Immature natural killer cell (primary cell): Measurements from ENCODE around the gene ELMO1. TPM values are rescaled to one million over a fixed set of nuclear protein-coding genes. Genes with fewer than 3 reads are reported as not detected.

Source experiments
- DNase-seq, 3 donors: peaks; one replicate each; pipeline ENCODE4 v3.0.0; 2022; ENCODE audit warnings: mixed read lengths in 1 of 3
- H3K27ac Mint-ChIP-seq, 6 donors: one replicate each; pipeline ENCODE4 v1.8.0; 2020; ENCODE audit warnings: mixed read lengths in 6 of 6, mild to moderate bottlenecking in 5 of 6, inconsistent platforms in 4 of 6, moderate library complexity in 3 of 6
- H3K27me3 Mint-ChIP-seq, 3 donors: one replicate each; pipeline ENCODE4 v1.8.0; 2020 to 2021; ENCODE audit warnings: low read depth in 3 of 3, mild to moderate bottlenecking in 3 of 3, mixed read lengths in 3 of 3, moderate library complexity in 3 of 3, inconsistent platforms in 1 of 3
- H3K36me3 Mint-ChIP-seq, 3 donors: one replicate each; pipeline ENCODE4 v1.8.0; 2020; ENCODE audit warnings: mixed read lengths in 3 of 3, inconsistent platforms in 2 of 3, mild to moderate bottlenecking in 2 of 3
- H3K4me1 Mint-ChIP-seq, 2 donors: one replicate each; pipeline ENCODE4 v1.8.0; 2020; ENCODE audit warnings: inconsistent platforms in 2 of 2, mild to moderate bottlenecking in 2 of 2, mixed read lengths in 2 of 2, moderate library complexity in 1 of 2
- H3K4me3 Mint-ChIP-seq, 5 donors: one replicate each; pipeline ENCODE4 v1.8.0; 2020; ENCODE audit warnings: mild to moderate bottlenecking in 5 of 5, mixed read lengths in 5 of 5, inconsistent platforms in 3 of 5, moderate library complexity in 3 of 5
- H3K9me3 Mint-ChIP-seq, 6 donors: one replicate each; pipeline ENCODE4 v1.8.0; 2020; ENCODE audit warnings: mild to moderate bottlenecking in 6 of 6, mixed read lengths in 6 of 6, inconsistent platforms in 4 of 6, moderate library complexity in 3 of 6
- polyA plus RNA-seq, 3 donors: library from polyadenylated mRNA; unstranded; fragments of 300-500 nt; fragmentation: Illumina TruSeq; gene quantifications; one replicate each; pipeline ENCODE4 v1.2.3, GENCODE V29; 2021

ELMO1 gene
- polyA plus RNA-seq, 3 donors from 2014 or later = 31.9 to 65.9 (median 53.1) TPM

DNA sequence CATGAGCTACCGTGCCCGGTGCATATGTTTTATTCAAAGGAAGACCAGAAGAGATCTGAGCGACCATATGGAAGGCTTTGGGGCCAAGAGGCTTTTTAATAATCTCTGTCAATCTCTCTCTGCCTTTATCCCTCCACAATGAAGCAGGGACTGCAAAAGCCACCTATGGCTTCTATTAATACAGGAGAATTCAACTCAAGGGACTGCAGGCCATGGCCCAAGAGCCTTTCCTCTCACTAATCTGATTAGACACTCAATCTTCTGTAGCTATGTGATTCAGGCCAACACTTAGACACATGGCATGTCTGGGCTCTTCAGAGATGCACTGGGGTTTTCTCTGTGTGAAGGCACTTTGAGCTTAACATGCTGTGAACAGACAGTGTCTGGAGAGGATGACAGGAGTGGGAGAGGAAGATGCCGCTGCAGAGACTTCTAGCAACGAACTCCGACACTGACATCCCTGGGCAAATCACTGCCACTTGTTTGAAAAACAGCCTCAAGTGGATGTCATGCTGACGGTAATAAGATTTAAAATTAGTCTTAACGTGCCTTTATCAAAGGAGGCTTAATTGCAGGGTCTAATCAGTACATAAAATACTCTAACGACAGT lies 609.9 kb downstream of the ELMO1 start:
- H3K4me3 Mint-ChIP-seq = no peak overlapping the region
- H3K9me3 Mint-ChIP-seq = peaks cover 0 to 1% (median 0%) of the 10 kb centered on the region in 6 donors
- peak overlapping the region in 2 of 6 donors; percentile 42 to 57 for H3K27ac Mint-ChIP-seq
- peaks cover 4 to 25% (median 4%) of the 10 kb centered on the region in 3 donors for H3K36me3 Mint-ChIP-seq
- H3K27me3 Mint-ChIP-seq = peaks cover 0 to 2% (median 1%) of the 10 kb centered on the region in 3 donors
- no peak for DNase-seq
- peaks cover 10% of the 10 kb centered on the region in 2 donors for H3K4me1 Mint-ChIP-seq

DNA sequence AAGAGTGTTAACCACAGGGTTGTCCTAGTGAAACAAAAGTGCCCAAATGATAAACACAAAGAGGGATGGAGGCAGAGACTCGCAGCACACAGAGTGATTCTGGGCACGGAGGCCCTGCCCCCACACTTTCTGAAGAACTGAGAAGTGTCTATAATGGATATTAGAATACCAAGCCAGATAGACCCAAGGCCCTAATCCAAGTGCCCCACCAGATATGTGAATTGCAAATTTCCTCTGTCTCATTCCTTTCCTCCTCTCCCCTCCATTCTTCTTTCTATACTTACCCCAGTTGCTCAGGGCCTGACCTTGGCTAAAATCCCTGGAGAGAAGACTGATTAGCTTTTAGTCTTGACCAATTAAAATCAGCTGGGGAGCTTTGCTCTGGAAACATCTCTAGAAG lies 617.6 kb downstream of the ELMO1 start:
- peaks cover 0 to 28% of the 10 kb centered on the region in 2 donors for H3K4me1 Mint-ChIP-seq
- H3K36me3 Mint-ChIP-seq = peaks cover 0 to 15% (median 3%) of the 10 kb centered on the region in 3 donors
- H3K9me3 Mint-ChIP-seq = peaks cover 0 to 1% (median 0%) of the 10 kb centered on the region in 6 donors
- H3K27me3 Mint-ChIP-seq = peaks cover 0 to 2% (median 0%) of the 10 kb centered on the region in 3 donors
- no peak overlapping the region for H3K4me3 Mint-ChIP-seq
- H3K27ac Mint-ChIP-seq = peak overlapping the region in 3 of 6 donors; percentile 6 to 58 (median 34)
- DNase-seq = no peak

DNA sequence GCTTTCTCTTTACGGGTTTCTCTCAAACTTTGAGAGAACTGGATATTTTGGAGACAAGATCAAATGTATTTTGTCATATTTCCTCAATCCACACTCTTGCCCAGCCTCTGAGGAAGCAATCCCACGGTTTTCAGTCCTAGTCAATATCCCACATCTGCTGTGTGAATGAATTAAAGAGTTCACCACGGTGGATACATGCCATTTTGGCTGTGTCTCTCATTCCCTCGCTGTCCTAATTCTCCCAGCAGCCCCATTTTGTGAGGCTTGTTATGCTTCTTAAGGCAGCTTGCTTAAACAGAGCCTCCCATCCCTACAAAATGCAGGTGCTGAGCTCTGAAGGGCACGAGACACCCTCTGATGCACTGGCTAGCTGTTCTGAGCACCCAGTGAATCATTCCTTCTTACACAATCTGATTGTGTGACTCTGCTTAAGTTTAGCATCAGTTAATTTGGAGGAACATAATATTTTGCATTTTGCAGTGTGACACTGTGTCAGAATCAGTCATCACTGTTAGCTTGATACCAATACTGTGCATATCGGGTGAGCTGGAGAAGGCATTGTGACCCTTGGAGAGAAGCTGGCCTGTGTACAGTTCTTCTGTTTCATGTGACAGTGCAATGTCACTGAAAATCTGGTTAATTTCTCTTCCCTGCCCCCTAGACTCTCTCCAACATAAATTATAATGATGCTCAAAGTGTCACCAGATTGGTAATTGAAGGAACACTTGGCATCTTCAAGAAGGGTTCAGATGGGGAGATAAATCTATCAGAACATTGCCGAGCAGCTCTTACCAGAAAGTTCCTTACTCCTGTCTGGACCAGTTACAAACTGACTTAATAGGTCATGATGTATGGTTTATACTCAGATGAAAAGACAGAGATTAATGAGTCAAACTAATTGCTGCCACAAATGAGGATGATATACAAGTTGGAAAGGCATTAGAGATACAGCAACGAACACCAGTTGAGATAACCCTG lies 620.6 kb downstream of the ELMO1 start:
- Mint-ChIP-seq H3K36me3 (peaks cover 0 to 7% (median 3%) of the 10 kb centered on the region in 3 donors), H3K27ac (peak overlapping the region in 2 of 6 donors; percentile 4 to 55), H3K4me1 (peaks cover 0 to 28% of the 10 kb centered on the region in 2 donors), H3K4me3 (no peak overlapping the region), H3K9me3 (no peaks in the 10 kb centered on the region), H3K27me3 (no peaks in the 10 kb centered on the region)
- DNase-seq = no peak

DNA sequence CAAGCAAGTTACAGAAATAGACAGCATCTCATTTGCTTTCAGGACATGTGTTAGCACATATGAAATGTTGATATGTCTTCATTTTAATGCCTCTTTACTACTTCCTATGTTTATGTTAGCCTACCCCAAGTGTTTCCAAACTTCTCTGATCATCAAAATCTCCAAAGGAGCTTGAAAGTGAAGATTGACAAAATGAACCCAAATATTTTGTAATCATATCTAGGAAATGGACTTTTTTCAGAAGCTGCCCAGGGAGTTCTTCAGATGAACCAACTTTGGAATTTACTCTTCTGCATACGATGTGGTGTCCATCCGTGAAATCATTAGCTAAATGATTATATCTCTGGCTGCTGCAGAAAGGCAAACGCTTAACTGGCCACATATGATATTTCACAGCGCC lies 623.2 kb downstream of the ELMO1 start:
- peaks cover 0 to 4% (median 3%) of the 10 kb centered on the region in 3 donors for H3K36me3 Mint-ChIP-seq
- peaks cover 0 to 18% of the 10 kb centered on the region in 2 donors for H3K4me1 Mint-ChIP-seq
- peak overlapping the region in 2 of 6 donors; percentile 50 for H3K27ac Mint-ChIP-seq
- DNase-seq = no peak
- H3K9me3 Mint-ChIP-seq = no peaks in the 10 kb centered on the region
- no peak overlapping the region for H3K4me3 Mint-ChIP-seq
- peaks cover 0 to 9% (median 0%) of the 10 kb centered on the region in 3 donors for H3K27me3 Mint-ChIP-seq

DNA sequence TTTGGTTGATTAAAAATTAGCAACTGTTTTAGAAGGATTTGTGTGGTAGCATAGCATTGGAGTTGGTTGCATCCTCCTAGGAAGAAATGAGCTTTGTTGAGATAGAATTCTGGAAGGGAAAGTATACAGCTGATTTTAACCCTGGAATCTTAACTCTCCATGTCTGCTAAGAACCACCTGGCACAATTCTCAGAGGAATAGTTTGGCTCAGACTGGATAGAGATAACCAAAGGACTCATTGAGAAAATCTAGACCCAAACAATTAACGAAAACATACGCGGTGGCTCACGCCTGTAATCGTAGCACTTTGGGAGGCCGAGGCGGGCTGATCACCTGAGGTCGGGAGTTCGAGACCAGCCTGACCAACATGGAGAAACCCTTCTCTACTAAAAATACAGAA lies 625.3 kb downstream of the ELMO1 start:
- Mint-ChIP-seq H3K27ac (no peak overlapping the region), H3K36me3 (peaks cover 0 to 10% (median 0%) of the 10 kb centered on the region in 3 donors), H3K27me3 (peaks cover 0 to 10% (median 0%) of the 10 kb centered on the region in 3 donors), H3K4me3 (no peak overlapping the region), H3K9me3 (peaks cover 0 to 2% (median 0%) of the 10 kb centered on the region in 6 donors), H3K4me1 (peaks cover 0 to 2% of the 10 kb centered on the region in 2 donors)
- DNase-seq = no peak

DNA sequence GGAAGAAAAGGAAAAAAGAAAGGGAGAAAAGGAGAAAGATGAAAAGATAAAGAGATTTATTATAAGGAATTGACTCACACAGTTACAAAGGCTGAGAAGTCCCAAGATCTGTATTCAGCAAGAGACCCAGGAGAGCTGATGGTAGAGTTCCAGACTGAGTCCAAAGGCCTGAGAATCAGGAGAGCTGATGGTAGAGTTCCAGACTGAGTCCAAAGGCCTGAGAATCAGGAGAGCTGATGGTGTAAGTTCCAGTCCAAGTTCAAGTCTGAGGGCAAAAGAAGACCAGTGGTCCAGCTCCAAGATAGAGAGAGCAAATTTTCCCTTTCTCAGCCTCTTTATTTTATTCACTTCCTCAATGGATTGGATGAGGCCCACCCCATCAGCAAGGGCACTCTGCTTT lies 627.0 kb downstream of the ELMO1 start:
- H3K27ac Mint-ChIP-seq = peak overlapping the region in 3 of 6 donors; percentile 15 to 69 (median 21)
- H3K4me1 Mint-ChIP-seq = peaks cover 3 to 9% of the 10 kb centered on the region in 2 donors
- H3K27me3 Mint-ChIP-seq = peaks cover 0 to 10% (median 0%) of the 10 kb centered on the region in 3 donors
- peaks cover 0 to 10% (median 0%) of the 10 kb centered on the region in 3 donors for H3K36me3 Mint-ChIP-seq
- DNase-seq = no peak
- H3K4me3 Mint-ChIP-seq = no peak overlapping the region
- H3K9me3 Mint-ChIP-seq = peaks cover 0 to 2% (median 0%) of the 10 kb centered on the region in 6 donors

DNA sequence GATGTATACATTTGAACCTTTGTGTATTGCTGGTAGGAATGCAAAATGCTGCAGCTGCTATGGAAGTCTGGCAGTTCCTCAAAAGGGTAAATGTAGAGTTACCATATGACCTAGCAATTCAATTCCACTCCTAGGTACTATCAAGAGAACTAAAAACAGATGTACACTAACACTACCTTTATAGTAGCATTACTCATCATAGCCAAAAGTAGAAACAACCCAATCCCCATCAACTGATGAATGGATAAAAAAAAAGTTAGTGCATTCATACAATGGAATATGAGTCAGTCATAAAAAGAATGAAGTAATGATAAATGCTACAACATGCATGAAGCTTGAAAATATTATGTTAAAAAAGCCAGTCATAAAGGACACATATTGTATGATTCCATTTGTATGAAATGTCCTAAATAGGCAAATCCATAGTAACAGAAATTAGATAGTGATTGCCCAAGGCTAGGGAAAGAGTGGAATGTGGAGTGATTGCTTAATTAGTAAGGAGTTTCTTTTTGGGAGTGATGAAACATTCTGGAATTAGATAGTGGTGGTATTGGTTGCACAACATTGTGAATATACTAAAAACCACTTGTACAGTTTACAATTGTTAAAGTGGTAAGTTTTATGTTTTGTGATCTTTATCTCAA lies 628.0 kb downstream of the ELMO1 start:
- peaks cover 0 to 10% (median 3%) of the 10 kb centered on the region in 3 donors for H3K36me3 Mint-ChIP-seq
- H3K9me3 Mint-ChIP-seq = peaks cover 0 to 2% (median 0%) of the 10 kb centered on the region in 6 donors
- peaks cover 0 to 10% (median 0%) of the 10 kb centered on the region in 3 donors for H3K27me3 Mint-ChIP-seq
- peak overlapping the region in 4 of 6 donors; percentile 7 to 51 (median 18) for H3K27ac Mint-ChIP-seq
- peaks cover 3 to 9% of the 10 kb centered on the region in 2 donors for H3K4me1 Mint-ChIP-seq
- no peak overlapping the region for H3K4me3 Mint-ChIP-seq
- DNase-seq = no peak

DNA sequence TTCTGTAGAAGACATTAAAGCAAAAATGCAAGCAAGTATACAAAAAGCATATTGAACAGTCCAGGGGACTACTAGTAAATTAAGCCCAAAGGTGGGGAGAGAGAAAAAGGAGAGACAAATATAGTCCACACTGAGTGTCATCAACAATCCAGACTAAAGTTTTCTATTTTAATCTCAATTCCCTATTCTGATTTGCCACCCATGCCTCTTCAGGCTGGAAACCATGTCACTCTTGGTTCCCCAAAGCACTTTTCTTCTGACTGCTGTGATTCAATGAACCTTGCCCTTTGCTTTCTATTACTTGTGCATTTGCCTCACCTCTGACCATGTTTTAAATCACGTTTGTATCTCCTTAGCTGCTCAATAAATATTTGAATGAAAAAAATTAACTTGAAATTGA lies 629.0 kb downstream of the ELMO1 start:
- DNase-seq = no peak
- Mint-ChIP-seq H3K27me3 (peaks cover 0 to 10% (median 0%) of the 10 kb centered on the region in 3 donors), H3K27ac (peak overlapping the region in 1 of 6 donors; percentile 27), H3K4me3 (no peak overlapping the region), H3K9me3 (peaks cover 0 to 2% (median 0%) of the 10 kb centered on the region in 6 donors), H3K36me3 (peaks cover 0 to 10% (median 3%) of the 10 kb centered on the region in 3 donors), H3K4me1 (peaks cover 3 to 9% of the 10 kb centered on the region in 2 donors)

DNA sequence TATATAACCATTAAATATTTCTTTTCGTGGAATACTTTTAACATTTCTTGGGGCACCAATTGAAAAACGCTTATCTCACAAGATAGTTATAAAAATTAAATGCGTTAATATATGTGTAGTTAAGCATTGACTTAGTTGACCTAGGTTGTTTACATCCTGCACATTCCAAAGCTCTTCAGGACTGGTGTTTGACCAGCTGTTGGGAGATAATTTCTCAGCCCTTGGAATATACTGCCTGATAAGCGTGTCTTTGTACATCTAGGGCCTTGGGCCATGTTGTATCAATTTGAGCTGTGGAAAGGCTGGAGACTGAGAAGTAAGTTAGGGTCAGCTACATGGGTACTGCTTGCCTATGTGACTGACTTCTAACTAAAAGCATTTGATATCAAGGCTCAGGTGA lies 634.4 kb downstream of the ELMO1 start:
- Mint-ChIP-seq H3K27ac (no peak overlapping the region), H3K4me3 (no peak overlapping the region), H3K4me1 (peaks cover 12 to 24% of the 10 kb centered on the region in 2 donors), H3K36me3 (peaks cover 0 to 5% (median 3%) of the 10 kb centered on the region in 3 donors), H3K27me3 (peaks cover 0 to 1% (median 0%) of the 10 kb centered on the region in 3 donors), H3K9me3 (peaks cover 0 to 1% (median 0%) of the 10 kb centered on the region in 6 donors)
- no peak for DNase-seq

DNA sequence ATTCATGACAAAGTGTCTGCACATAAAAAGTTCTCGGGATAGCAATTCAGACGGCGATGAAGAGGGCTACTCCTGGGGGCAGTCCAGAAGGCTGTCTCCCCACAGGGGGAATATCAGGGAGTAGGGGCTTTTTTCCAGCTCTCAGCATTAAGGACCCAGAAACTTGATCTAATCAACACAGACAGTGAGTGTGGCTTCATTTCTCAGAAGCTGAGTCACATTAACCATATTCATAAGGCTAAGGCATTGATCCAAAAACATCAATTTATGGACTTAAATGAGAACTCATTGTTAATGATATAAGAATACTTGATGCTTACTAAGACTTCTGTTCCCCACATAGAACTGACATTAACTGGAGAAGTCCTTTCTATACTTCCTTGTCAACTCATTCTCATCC lies 636.9 kb downstream of the ELMO1 start:
- Mint-ChIP-seq H3K9me3 (no peaks in the 10 kb centered on the region), H3K4me1 (peaks cover 20 to 32% of the 10 kb centered on the region in 2 donors), H3K27ac (peak overlapping the region in 1 of 6 donors; percentile 22), H3K27me3 (no peaks in the 10 kb centered on the region), H3K36me3 (peaks cover 0 to 3% (median 0%) of the 10 kb centered on the region in 3 donors), H3K4me3 (no peak overlapping the region)
- no peak for DNase-seq

DNA sequence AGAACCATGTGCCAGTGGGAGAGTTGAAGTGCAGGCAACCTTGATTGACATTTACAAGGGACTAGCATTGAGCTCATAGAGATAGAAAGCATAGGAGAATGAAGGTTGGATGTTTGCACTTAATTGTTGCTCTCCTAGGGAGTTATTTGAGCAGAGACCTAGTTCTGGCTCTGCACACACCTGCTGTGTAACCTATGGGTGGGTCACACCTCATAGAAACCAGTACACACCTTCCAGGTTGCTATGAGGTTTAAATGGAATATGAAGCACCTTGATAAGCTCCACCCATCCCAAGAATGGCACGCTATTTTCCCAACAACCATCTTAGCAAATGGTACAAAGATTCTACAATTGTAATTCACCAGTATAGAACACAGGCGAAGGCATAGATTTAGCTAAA lies 638.2 kb downstream of the ELMO1 start:
- peak overlapping the region in 2 of 6 donors; percentile 36 to 51 for H3K27ac Mint-ChIP-seq
- H3K4me3 Mint-ChIP-seq = no peak overlapping the region
- DNase-seq = no peak
- H3K4me1 Mint-ChIP-seq = peaks cover 20 to 42% of the 10 kb centered on the region in 2 donors
- H3K27me3 Mint-ChIP-seq = no peaks in the 10 kb centered on the region
- no peaks in the 10 kb centered on the region for H3K9me3 Mint-ChIP-seq
- no peaks in the 10 kb centered on the region for H3K36me3 Mint-ChIP-seq

DNA sequence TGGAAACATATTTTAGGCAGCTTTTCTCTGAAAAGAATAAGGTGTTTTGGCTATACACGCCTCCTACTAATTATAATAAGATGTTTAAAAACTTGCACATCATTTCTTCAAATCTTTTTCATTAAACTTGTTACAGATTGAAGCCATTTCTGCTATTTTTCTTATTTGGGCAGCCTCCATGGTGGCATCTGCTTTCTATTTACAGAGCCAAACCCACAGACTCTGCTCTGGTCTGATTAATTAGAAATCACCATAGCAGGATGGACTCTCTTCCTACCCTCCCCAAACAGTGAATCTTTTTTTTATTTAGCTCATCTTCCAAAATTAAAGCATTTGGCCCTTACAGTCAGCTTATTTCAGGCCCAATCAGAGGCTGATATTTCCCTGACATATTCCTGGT lies 638.6 kb downstream of the ELMO1 start:
- peaks cover 20 to 42% of the 10 kb centered on the region in 2 donors for H3K4me1 Mint-ChIP-seq

DNA sequence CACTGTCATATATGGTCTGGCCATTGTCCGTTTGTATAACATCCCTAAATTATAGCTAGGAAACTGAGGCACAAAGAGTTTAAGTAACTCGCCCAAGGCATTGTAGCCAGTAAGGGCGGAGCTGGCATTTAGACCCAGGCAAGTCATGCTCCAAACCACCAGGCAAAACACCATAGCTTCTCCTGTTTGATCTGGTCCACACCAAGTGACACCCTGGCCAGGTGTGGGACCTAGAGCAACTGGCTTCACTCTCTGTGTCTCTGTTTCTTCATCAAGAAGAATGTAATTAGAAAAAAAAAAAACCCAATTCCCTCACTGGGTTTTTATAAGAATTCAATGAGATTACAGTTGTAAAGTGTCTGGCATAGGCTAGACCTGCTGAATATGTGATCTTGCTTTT lies 639.2 kb downstream of the ELMO1 start:
- H3K27me3 Mint-ChIP-seq = peaks cover 0 to 3% (median 0%) of the 10 kb centered on the region in 3 donors
- H3K36me3 Mint-ChIP-seq = peaks cover 0 to 4% (median 0%) of the 10 kb centered on the region in 3 donors
- DNase-seq = peak; percentile 35 to 58 (median 41)
- H3K4me1 Mint-ChIP-seq = peaks cover 20 to 42% of the 10 kb centered on the region in 2 donors
- H3K27ac Mint-ChIP-seq = peak overlapping the region in 3 of 6 donors; percentile 2 to 77 (median 37)
- H3K9me3 Mint-ChIP-seq = no peaks in the 10 kb centered on the region
- peak overlapping the region in 2 of 5 donors; percentile 17 to 56 for H3K4me3 Mint-ChIP-seq

More for the DNA sequence above, 638.6 kb downstream of the ELMO1 start:
- no peaks in the 10 kb centered on the region for H3K9me3 Mint-ChIP-seq
- peak overlapping the region in 3 of 6 donors; percentile 2 to 51 (median 36) for H3K27ac Mint-ChIP-seq
- H3K4me3 Mint-ChIP-seq = peak overlapping the region in 1 of 5 donors; percentile 17
- peaks cover 0 to 4% (median 0%) of the 10 kb centered on the region in 3 donors for H3K36me3 Mint-ChIP-seq
- no peak for DNase-seq
- no peaks in the 10 kb centered on the region for H3K27me3 Mint-ChIP-seq
